Panc1 (cell line): Measurements from ENCODE around the gene PPM1L.

Experiments
- CTCF ChIP-seq: fragments of 450-650 bp; IDR thresholded peaks from 2 replicates; pipeline ENCODE4 v1.5.1; 2017; ENCODE audit warnings: mild to moderate bottlenecking
- POLR2AphosphoS5 ChIP-seq: IDR thresholded peaks from 2 replicates; pipeline ENCODE4 v1.6.1; 2012; ENCODE audit warnings: mild to moderate bottlenecking, low read depth, low read length, moderate library complexity
- REST ChIP-seq, 2 experiments: IDR thresholded peaks; 2 replicates each; pipeline ENCODE4 v1.6.1; 2011 to 2012; ENCODE audit warnings: low read depth in 2 of 2, control low read depth in 1 of 2, low read length in 1 of 2, mild to moderate bottlenecking in 1 of 2, moderate library complexity in 1 of 2; ENCODE audit not compliant: insufficient read depth in 1 of 2

GRCh38 chr3:160755776-160756304 is at the start of gene PPM1L:
- no peak for TF ChIP-seq CTCF
- TF ChIP-seq REST (IDR thresholded peaks at IDR 0.05; ENCODE audit: insufficient read depth in 1 of 2, low read depth in 2 of 2, low read length in 1 of 2), result no peak
- TF ChIP-seq POLR2AphosphoS5, result no peak; the same call in 1 of the 2 replicates
